H9 (cell line): ENCODE data around the gene CDH4. TPM values are rescaled to one million over a fixed set of nuclear protein-coding genes. Genes with fewer than 3 reads are reported as not detected.

Experiments used
- DNase-seq: peaks from one replicate; pipeline ENCODE4 v3.0.0-alpha.2; 2017
- H2AFZ ChIP-seq: one replicate; pipeline ENCODE4 v1.6.1; 2013; ENCODE audit warnings: mild to moderate bottlenecking, low read length, control low read depth, moderate library complexity
- H2AK5ac ChIP-seq: 2 replicates; pipeline ENCODE4 v1.6.1; 2013; ENCODE audit warnings: low read length, control low read depth, mixed read lengths; ENCODE audit not compliant: insufficient read length
- H2BK120ac ChIP-seq: one replicate; pipeline ENCODE4 v1.6.1; 2013; ENCODE audit warnings: low read depth, mild to moderate bottlenecking, low read length, control low read depth, inconsistent platforms; ENCODE audit not compliant: poor library complexity, severe bottlenecking
- H2BK12ac ChIP-seq: 2 replicates; pipeline ENCODE4 v1.6.1; 2013; ENCODE audit warnings: low read length, control low read depth, mixed read lengths, low read depth; ENCODE audit not compliant: insufficient read length
- H2BK15ac ChIP-seq: 2 replicates; pipeline ENCODE4 v1.6.1; 2013; ENCODE audit warnings: low read depth, low read length, control low read depth
- H2BK20ac ChIP-seq: one replicate; pipeline ENCODE4 v1.6.1; 2013; ENCODE audit warnings: low read depth, mild to moderate bottlenecking, low read length, control low read depth, inconsistent platforms; ENCODE audit not compliant: poor library complexity, severe bottlenecking
- H2BK5ac ChIP-seq: 2 replicates; pipeline ENCODE4 v1.6.1; 2013; ENCODE audit warnings: low read length, control low read depth, mixed read lengths; ENCODE audit not compliant: insufficient read length
- H3K14ac ChIP-seq: 2 replicates; pipeline ENCODE4 v1.6.1; 2013; ENCODE audit warnings: low read length, control low read depth; ENCODE audit not compliant: insufficient read depth
- H3K18ac ChIP-seq: 2 replicates; pipeline ENCODE4 v1.6.1; 2013; ENCODE audit warnings: low read depth, mild to moderate bottlenecking, mixed read lengths, low read length, control low read depth; ENCODE audit not compliant: insufficient read length
- H3K23ac ChIP-seq: 2 replicates; pipeline ENCODE4 v1.6.1; 2013; ENCODE audit warnings: low read length, control low read depth, mixed read lengths, low read depth; ENCODE audit not compliant: insufficient read length
- H3K23me2 ChIP-seq: 2 replicates; pipeline ENCODE4 v1.6.1; 2013; ENCODE audit warnings: low read depth, mild to moderate bottlenecking, mixed read lengths, low read length, control low read depth; ENCODE audit not compliant: insufficient read length, poor library complexity, severe bottlenecking
- H3K27ac ChIP-seq: 2 replicates; pipeline ENCODE4 v1.5.1; 2013; ENCODE audit warnings: low read length, control low read depth, mixed read lengths, low read depth; ENCODE audit not compliant: insufficient read length
- H3K27me3 ChIP-seq: 2 replicates; pipeline ENCODE4 v1.6.1; 2013; ENCODE audit warnings: low read length, control low read depth, inconsistent platforms; ENCODE audit not compliant: insufficient read depth
- H3K4ac ChIP-seq: 2 replicates; pipeline ENCODE4 v1.6.1; 2013; ENCODE audit warnings: low read depth, mild to moderate bottlenecking, control low read depth, inconsistent platforms, low read length, moderate library complexity
- H3K4me1 ChIP-seq: 2 replicates; pipeline ENCODE4 v1.6.1; 2013; ENCODE audit warnings: low read length, control low read depth, inconsistent platforms; ENCODE audit not compliant: insufficient read depth
- H3K4me2 ChIP-seq: 2 replicates; pipeline ENCODE4 v1.6.1; 2013; ENCODE audit warnings: low read length, control low read depth, mixed read lengths; ENCODE audit not compliant: insufficient read length, insufficient read depth
- H3K56ac ChIP-seq: 2 replicates; pipeline ENCODE4 v1.6.1; 2013; ENCODE audit warnings: low read depth, mild to moderate bottlenecking, mixed read lengths, low read length, control low read depth; ENCODE audit not compliant: insufficient read length
- H3K79me1 ChIP-seq: 2 replicates; pipeline ENCODE4 v1.6.1; 2013; ENCODE audit warnings: low read depth, mild to moderate bottlenecking, moderate library complexity, low read length, control low read depth, inconsistent platforms; ENCODE audit not compliant: insufficient read depth, poor library complexity, severe bottlenecking
- H3K79me2 ChIP-seq: 2 replicates; pipeline ENCODE4 v1.6.1; 2013; ENCODE audit warnings: low read length, control low read depth, inconsistent platforms; ENCODE audit not compliant: insufficient read depth
- H3K9ac ChIP-seq: 2 replicates; pipeline ENCODE4 v1.6.1; 2013; ENCODE audit warnings: low read length, control low read depth, mixed read lengths; ENCODE audit not compliant: insufficient read length; ENCODE audit errors: extremely low read depth
- H3K9me3 ChIP-seq: one replicate; pipeline ENCODE4 v1.6.1; 2013; ENCODE audit warnings: low read depth, low read length, inconsistent platforms; ENCODE audit not compliant: control insufficient read depth
- H3T11ph ChIP-seq: one replicate; pipeline ENCODE4 v1.6.1; 2013; ENCODE audit warnings: mild to moderate bottlenecking, low read length, control low read depth, inconsistent platforms
- H4K20me1 ChIP-seq: one replicate; pipeline ENCODE4 v1.6.1; 2013; ENCODE audit not compliant: control insufficient read depth, insufficient read length, insufficient read depth
- H4K5ac ChIP-seq: 2 replicates; pipeline ENCODE4 v1.6.1; 2013; ENCODE audit warnings: low read depth, mild to moderate bottlenecking, mixed read lengths, low read length, control low read depth; ENCODE audit not compliant: insufficient read length
- H4K8ac ChIP-seq: replicated peaks from 2 replicates; pipeline ENCODE4 v1.6.1; 2013; ENCODE audit warnings: low read length, control low read depth, mixed read lengths, low read depth; ENCODE audit not compliant: insufficient read length
- H4K91ac ChIP-seq: 2 replicates; pipeline ENCODE4 v1.6.1; 2013; ENCODE audit warnings: low read depth, mild to moderate bottlenecking, moderate library complexity, mixed read lengths, low read length, control low read depth; ENCODE audit not compliant: insufficient read length
- H3K27ac Mint-ChIP-seq, 3 experiments: 2 replicates in 2 of 3; 3 replicates in 1 of 3; pipeline ENCODE4 v1.8.0; 2020 to 2021; ENCODE audit warnings: mixed read lengths in 3 of 3, mild to moderate bottlenecking in 1 of 3, moderate library complexity in 1 of 3
- H3K27me3 Mint-ChIP-seq: 2 replicates; pipeline ENCODE4 v1.8.0; 2021; ENCODE audit warnings: low read depth, mild to moderate bottlenecking, moderate library complexity, mixed read lengths
- H3K36me3 Mint-ChIP-seq, 3 experiments: 2 replicates in 2 of 3; 3 replicates in 1 of 3; pipeline ENCODE4 v1.8.0; 2020 to 2021; ENCODE audit warnings: low read depth in 3 of 3, mixed read lengths in 3 of 3; ENCODE audit not compliant: insufficient read depth in 1 of 3
- H3K4me1 Mint-ChIP-seq, 2 experiments: 2 replicates each; pipeline ENCODE4 v1.8.0; 2020; ENCODE audit warnings: mixed read lengths in 2 of 2
- H3K4me3 Mint-ChIP-seq, 2 experiments: 2 replicates in 1 of 2; 3 replicates in 1 of 2; pipeline ENCODE4 v1.8.0; 2020 to 2021; ENCODE audit warnings: mild to moderate bottlenecking in 2 of 2, mixed read lengths in 2 of 2, moderate library complexity in 1 of 2
- H3K9me3 Mint-ChIP-seq, 2 experiments: 2 replicates in 1 of 2; 3 replicates in 1 of 2; pipeline ENCODE4 v1.8.0; 2020; ENCODE audit warnings: mild to moderate bottlenecking in 2 of 2, mixed read lengths in 2 of 2, moderate library complexity in 1 of 2
- CTCF ChIP-seq: fragments of 200-600 bp; sonication (generic); conservative IDR thresholded peaks from 3 replicates; pipeline ENCODE4 v1.8.0; 2021; ENCODE audit warnings: antibody characterized with exemption, mild to moderate bottlenecking
- WGBS: extraction: QIAGEN DNeasy Blood & Tissue Kit; methylation state at CpG from one replicate; pipeline ENCODE4 v1.1.7; 2013; ENCODE audit warnings: missing lambda C conversion rate, low lambda C conversion rate, mixed read lengths; ENCODE audit not compliant: insufficient read length; ENCODE audit errors: extremely low coverage; 5-methylcytosine and 5-hydroxymethylcytosine counted together
- total RNA-seq: library from RNA; stranded (reverse); gene quantifications from 2 replicates; pipeline ENCODE4 v1.2.1, GENCODE V29; 2021

CDH4 gene
- total RNA-seq, 1 experiment from 2014 or later, result 3.0 TPM

DNA sequence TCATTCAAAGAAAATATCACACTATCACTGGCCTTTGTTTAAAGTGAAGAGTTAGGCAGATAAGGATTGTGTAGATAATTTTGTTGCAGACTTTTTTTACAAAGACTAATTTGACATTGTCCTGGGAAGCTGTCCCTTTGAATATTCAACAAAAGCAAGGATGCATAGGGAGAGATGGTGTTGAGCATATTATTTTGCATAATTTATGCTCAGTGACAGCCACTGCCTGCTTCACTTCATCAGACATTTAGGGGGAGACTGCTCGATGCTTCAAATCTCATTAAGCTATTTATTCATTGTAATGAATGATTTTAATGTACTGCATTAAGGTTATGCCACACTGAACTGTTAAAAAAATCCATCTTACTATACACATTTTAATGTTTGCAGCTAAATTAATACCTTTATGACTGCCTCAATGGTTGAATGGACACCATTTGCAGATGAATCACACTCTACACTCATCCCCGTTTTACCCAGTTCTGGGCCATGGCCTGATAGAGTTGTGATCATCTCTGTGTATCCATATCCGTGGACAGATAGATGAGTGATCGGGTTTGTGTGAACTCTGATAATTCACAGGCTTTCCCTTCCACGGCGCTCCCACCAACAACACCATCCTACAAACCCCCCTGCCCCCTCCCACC is 128.0 kb downstream of the CDH4 start:
- Histone ChIP-seq H3K4me2 (no peak overlapping the region), H2BK15ac (no peak overlapping the region), H3K56ac (no peak overlapping the region), H3K79me1 (no peaks in the 10 kb centered on the region), H3K18ac (no peak overlapping the region), H4K91ac (no peak overlapping the region), H3K9me3 (peaks cover 9% of the 10 kb centered on the region), H4K5ac (no peak overlapping the region), H3K9ac (no peak overlapping the region), H3K14ac (no peak overlapping the region), H4K8ac (no peak overlapping the region), H2AK5ac (no peak overlapping the region), H2BK12ac (no peak overlapping the region), H3K27ac (no peak overlapping the region), H3K79me2 (no peaks in the 10 kb centered on the region; the same call in 1 of the 2 replicates), H3K4me1 (no peaks in the 10 kb centered on the region), H2BK20ac (no peak overlapping the region), H3K27me3 (peaks cover 5% of the 10 kb centered on the region; the same call in 1 of the 2 replicates), H2BK120ac (no peak overlapping the region), H2BK5ac (no peak overlapping the region), H3K23me2 (no peaks in the 10 kb centered on the region), H2AFZ (no peak overlapping the region), H4K20me1 (no peaks in the 10 kb centered on the region), H3T11ph (no peak overlapping the region), H3K4ac (no peak overlapping the region), H3K23ac (no peak overlapping the region)
- peaks cover 44% of the 10 kb centered on the region for H3K27me3 Mint-ChIP-seq
- DNase-seq, result no peak
- H3K36me3 Mint-ChIP-seq, result peaks cover 17 to 26% (median 21%) of the 10 kb centered on the region in 3 experiments
- peaks cover 11 to 13% of the 10 kb centered on the region in 2 experiments for H3K4me1 Mint-ChIP-seq
- no CpG with 5 or more reads among the region's 6 CpGs for WGBS
- TF ChIP-seq CTCF, result no peak
- peak overlapping the region in 1 of 3 experiments; percentile 43; a peak in 1 of 7 replicates for H3K27ac Mint-ChIP-seq
- H3K9me3 Mint-ChIP-seq, result peaks cover 25 to 28% of the 10 kb centered on the region in 2 experiments
- no peak overlapping the region for H3K4me3 Mint-ChIP-seq
